C4-2B (cell line): ENCODE results near the gene FOXRED2.
A peak's percentile ranks its signal among the peaks of the same experiment; 100 is the strongest.
"Not testable (repeated sequence)": the region's sequence is repeated elsewhere in the genome, so short reads cannot be mapped to it uniquely, and the experiment has no call there.

Experiments used
- H3K27ac ChIP-seq: fragments of 450-650 bp; 2 replicates; pipeline ENCODE4 v1.5.1; 2017
- CTCF ChIP-seq: fragments of 450-650 bp; conservative IDR thresholded peaks from 2 replicates; pipeline ENCODE4 v1.5.1; 2017; ENCODE audit warnings: mild to moderate bottlenecking
- ZFX ChIP-seq: fragments of 450-650 bp; IDR thresholded peaks from 2 replicates; pipeline ENCODE4 v1.6.1; 2017

Gene FOXRED2

GRCh38 chr22:36454916-36455570, 51.8 kb downstream of the FOXRED2 start:
- peak overlapping the region; percentile 61 for H3K27ac ChIP-seq
- TF ChIP-seq CTCF (no peak), ZFX (no peak)

GRCh38 chr22:36453855-36454378, 52.9 kb downstream of the FOXRED2 start:
- peak overlapping the region; percentile 4; the same call in 1 of the 2 replicates for H3K27ac ChIP-seq
- TF ChIP-seq ZFX (no peak), CTCF (no peak)

- peak overlapping the region; percentile 4; the same call in 1 of the 2 replicates for H3K27ac ChIP-seq
These were observed 53.7 kb downstream of the FOXRED2 start for GRCh38 chr22:36452978-36453607.

GRCh38 chr22:36452250-36452977, 54.4 kb downstream of the FOXRED2 start:
- TF ChIP-seq ZFX = no peak
- no peak for TF ChIP-seq CTCF
- H3K27ac ChIP-seq = no peak overlapping the region

- not testable (repeated sequence) for H3K27ac ChIP-seq
These were observed 55.9 kb downstream of the FOXRED2 start for GRCh38 chr22:36450923-36451322.

- H3K27ac ChIP-seq = no peak overlapping the region
- no peak for TF ChIP-seq ZFX
- no peak for TF ChIP-seq CTCF
These were observed 57.2 kb downstream of the FOXRED2 start for GRCh38 chr22:36449596-36450175.

GRCh38 chr22:36447632-36448031, 59.2 kb downstream of the FOXRED2 start:
- TF ChIP-seq CTCF = no peak
- H3K27ac ChIP-seq = no peak overlapping the region

GRCh38 chr22:36445158-36445668, 61.6 kb downstream of the FOXRED2 start:
- TF ChIP-seq ZFX (no peak), CTCF (no peak)
- peak overlapping the region; percentile 37 for H3K27ac ChIP-seq
